GM18498 (cell line): ENCODE results near the gene LGALS7B.
"Not testable (repeated sequence)": the region's sequence is repeated elsewhere in the genome, so short reads cannot be mapped to it uniquely, and the experiment has no call there.

ENCODE experiments used
- ATAC-seq: cut with Tn5 transposase; IDR thresholded peaks from one replicate; pipeline ENCODE4 v1.9.1; 2021; ENCODE audit warnings: mild to moderate bottlenecking, moderate library complexity; ENCODE audit not compliant: unreplicated experiment

LGALS7B gene

DNA sequence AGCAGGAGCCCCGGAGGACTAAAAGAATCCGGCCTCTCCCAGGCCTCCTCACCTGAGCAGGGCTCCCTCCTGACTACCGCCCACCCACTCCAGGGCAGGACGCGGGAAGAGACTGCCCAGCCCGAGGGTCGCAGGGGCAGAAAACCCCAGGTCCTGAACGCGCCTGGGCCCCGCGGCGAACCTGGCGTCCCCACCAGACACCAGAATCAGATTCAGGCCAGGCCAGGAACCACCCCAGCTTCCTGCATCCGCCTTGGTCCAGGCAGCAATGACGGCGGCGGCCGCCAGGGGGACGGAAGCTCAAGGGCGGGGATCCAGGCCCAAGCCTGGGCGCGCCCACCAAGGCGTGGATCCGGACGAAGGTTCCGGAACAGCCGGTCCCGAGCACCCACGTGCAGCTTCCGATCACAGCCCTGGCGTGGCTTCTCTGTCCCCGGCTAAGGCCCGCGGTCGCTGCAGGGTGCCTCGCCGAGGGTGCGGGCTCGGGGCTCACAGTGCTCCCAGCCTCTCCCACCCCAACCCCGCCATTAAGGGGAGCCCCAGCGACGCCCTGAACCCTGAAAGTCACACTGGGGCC, 19.3 kb upstream of the LGALS7B start:
- ATAC-seq, result peak; percentile 78

DNA sequence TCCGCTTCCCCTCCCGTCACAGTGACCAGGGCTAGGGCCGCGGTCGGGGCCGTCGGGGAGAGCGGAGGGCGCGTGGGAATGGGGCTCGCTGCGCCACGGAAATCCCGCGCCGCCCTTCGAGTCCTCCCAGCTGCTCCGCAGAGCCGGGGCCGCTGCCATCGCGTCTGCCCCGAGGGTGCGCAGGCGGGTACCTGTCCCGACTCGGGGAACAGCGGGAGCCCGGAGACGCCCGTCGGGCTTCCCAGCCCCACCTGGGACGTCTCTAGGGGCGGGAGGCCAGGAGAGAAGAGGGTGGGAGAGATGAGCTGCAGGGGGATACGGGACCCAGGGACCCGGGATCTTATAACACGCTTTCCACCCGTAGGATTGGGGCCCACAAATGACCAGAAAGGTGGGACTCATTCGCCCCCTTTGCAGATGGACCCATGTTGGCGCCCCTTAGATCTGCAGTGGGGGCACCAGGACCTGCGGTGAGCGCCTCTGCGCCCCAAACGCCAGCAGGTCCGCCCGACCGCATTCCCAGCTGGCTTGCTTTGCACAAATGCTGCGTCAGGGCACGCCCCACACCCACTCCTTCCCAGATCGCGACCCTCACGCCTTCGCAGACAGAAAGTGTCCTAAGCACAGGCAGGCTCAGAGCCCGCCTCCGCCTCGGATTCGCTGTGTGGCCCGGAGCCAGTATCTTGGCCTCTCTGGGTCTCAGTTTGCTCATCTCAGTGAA, 18.6 kb upstream of the LGALS7B start:
- not testable (repeated sequence) for ATAC-seq

DNA sequence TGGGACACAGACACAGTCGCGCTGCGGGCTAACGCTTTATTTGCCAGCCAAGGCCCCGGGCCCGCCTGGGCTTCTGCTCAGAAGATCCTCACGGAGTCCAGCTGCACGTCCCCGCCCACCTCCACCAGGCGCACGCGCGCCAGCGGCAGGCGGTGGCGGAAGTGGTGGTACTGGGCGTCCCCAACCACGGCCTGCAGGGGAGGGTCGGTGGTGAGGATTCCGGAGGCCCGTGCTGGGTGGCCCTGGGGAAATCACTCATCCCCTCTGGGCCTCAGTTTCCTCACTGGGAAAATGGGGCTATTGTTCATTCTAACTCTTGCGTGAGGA, 18.1 kb upstream of the LGALS7B start:
- ATAC-seq, result peak; percentile 55

DNA sequence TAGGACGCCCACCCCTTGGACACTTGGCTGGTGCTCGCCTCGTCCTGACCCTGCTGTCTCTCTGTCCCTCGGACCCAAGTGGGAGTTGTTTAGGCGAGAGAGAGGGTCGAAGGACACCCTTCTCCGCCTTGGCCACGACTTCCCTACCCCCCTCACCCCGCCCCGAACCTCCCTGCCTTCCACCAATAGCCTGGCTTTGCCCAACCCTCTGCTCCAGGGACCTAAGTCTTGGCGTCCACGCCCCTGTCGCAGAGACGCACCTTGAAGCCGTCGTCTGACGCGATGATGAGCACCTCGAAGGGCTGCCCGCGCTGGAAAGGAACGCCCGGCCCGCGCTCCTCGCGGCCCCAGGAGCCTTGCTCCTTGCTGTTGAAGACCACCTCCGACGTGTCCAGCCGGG, 17.4 kb upstream of the LGALS7B start:
- ATAC-seq, result not testable (repeated sequence)

DNA sequence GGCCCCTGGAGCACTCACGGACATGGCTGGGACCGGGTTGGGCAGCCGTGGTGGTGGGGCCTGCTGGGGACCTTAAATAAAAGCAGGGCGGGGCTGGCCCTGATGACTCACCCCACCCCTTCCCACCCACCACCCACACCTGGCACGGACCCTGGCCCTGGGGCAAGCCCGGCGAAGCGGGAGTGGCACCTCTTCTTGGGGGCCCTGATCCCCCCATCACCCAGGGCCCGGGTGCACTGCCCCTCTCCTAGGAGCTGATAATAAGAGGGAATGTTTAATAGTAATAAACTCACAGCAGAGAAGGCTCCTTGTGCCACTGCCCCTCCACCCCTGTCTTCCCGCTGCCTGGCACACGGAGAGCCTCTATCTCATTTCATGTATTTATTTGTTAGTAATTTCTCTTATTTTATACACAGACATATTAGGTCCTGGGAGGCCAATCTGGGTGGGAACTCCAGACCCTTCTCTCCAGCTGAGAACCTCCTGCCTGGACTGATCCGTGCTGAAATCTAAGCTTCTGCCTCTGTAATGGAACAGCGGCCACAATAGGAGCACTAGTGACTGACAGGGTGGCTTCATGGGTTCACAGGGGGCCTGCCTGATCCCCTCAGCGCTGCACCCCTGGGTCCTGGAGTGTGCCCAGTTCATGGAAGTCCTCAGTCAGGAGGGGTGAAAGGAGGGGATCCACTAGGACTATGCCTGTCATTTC, 15.4 kb upstream of the LGALS7B start, which contains the start of gene LGALS7:
TSS of gene LGALS7 (minus strand) at position 49 of the 709 bp plus-strand sequence. CDS start at position 24, 25 bp downstream.
- no peak for ATAC-seq

DNA sequence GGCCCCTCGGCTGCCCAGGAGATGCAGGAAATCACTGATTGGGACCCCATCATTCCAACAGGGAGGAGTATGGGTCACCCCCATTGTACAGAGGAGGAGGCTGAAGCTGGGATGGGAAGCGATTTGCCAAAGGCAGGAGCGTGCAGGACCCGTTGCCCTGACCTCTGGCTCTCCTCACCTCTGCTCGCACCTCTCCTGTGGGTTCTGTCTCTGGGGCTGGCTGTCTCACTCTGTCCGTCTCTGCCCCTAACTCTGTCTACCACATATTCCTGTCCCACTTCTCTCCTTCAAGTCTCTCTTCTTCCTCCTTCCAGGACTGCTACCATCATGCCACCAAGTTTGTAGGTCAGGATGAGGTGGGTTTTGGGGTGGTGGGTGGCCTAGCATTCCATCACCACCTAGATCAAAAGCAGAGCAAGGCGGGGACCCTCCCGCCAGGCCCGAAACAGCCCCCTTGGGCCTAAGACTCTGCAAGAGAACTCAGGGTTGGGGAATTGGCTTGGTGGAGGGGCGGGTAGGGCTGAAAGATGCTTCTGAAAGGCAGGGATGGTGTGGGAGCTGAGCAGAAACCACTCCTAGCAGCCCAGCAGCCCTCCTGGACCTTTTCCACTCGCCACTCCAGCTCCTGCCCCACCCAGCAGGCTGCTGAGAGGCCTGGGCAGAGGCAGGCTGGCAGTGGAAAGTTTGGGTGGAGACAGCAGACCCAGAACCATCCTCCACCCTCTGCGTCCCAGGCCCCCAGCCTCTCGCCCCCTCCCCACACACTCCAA, 14.6 kb upstream of the LGALS7B start:
- ATAC-seq, result no peak

DNA sequence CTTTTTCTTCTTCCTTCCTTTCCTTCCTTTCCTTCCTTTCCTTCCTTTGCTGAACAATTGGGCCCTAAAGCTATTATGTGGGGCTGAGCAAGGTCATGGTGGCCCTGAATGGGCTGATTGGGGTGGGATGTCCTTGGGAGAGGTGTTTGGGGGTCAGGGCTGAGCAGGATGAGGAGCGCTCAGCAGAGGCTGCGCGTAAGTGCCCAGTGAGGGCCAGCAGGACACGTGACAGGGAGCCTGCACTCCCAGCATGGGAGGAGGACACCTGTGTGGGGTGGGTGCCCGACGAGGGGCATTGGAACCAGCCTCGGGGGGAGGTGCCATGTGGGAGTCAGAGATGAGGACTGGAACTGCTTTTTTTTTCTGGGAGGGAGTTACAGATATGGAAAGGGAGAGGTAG, 10.3 kb upstream of the LGALS7B start:
- no peak for ATAC-seq

DNA sequence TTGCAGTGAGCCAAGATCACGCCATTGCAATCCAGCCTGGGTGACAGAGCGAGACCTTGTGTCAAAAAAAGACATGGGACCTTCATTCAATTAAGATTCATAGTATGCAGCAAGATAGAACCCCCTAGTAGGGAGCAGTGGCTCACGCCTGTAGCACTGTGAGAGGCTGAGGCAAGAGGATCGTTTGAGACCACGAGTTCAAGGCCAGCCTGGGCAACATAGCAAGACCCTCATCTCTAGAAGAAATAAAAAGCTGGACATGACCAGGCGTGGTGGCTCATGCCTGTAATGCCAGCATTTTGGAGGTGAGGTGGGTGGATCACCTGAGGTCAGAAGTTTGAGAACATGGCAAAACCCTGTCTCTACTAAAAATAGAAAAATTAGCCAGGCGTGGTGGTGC, 8.6 kb upstream of the LGALS7B start:
- no peak for ATAC-seq

DNA sequence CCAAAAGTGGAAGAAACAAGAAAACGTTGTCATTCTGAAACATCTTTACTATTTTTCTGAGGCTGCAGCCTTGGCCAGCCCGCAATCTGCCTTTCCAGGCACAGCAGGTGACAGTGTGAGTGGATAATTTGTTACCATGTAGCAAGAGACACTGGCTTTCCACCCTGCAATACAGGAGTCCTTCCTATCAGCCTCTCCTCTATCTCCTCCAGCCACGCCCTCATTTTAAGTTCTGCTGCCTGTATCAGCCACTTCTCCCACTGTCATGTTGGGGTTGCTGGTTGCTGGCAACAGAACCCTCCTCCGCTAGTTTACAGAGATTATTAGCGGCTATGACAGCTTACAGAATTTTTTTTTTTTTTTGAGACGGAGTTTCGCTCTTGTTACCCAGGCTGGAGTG, 7.9 kb upstream of the LGALS7B start:
- no peak for ATAC-seq

DNA sequence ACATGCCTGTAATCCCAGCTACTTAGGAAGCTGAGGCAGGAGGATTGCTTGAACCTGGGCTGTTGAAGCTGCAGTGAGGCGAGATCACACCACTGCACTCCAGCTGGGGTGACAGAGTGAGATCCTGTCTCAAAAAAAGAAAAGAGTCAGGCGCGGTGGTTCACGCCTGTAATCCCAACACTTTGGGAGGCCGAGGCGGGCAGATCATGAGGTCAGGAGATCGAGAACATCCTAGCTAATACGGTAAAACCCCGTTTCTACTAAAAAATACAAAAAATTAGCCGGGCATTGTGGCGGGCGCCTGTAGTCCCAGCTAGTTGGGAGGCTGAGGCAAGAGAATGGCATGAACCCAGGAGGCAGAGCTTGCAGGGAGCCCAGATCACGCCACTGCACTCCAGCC, 6.8 kb upstream of the LGALS7B start:
- ATAC-seq, result not testable (repeated sequence)

DNA sequence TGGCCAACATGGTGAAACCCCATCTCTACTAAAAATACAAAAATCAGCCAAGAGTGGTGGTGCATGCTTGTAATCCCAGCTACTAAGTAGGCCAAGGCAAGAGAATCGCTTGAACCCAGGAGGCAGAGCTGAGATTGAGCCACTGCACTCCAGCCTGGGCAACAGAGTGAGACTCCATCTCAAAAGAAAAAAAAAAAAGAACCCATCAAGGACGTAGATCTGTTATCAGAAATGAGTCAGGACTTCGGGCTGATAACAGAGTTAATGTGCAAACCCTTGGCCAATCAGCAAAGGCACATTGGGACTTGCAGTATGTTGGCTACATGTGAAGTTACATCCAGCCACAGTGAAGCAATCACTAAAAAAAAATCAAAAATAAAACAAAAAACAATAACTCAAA, 4.8 kb upstream of the LGALS7B start:
- ATAC-seq, result no peak

DNA sequence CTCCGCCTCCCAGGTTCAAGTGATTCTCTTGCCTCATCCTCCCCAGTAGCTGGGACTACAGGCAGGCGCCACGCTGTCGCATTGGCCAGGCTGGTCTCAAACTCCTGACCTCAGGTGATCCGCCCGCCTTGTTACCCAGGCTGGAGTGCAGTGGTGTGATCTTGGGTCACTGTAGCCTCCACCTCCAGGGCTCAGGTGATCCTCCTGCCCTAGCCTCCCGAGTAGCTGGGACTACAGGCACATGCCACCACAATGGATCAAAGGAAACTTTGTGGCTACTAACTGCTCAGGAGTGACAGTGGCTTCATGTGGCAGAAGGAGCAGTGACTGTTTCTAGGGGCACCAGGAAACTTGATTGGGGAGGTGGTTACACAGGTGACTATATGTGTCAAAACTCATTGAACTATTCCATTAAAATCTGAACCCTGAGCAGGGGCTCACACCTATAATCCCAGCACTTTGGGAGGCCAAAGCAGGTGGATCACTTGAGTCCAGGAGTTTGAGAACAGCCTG, 3.8 kb upstream of the LGALS7B start:
- no peak for ATAC-seq

DNA sequence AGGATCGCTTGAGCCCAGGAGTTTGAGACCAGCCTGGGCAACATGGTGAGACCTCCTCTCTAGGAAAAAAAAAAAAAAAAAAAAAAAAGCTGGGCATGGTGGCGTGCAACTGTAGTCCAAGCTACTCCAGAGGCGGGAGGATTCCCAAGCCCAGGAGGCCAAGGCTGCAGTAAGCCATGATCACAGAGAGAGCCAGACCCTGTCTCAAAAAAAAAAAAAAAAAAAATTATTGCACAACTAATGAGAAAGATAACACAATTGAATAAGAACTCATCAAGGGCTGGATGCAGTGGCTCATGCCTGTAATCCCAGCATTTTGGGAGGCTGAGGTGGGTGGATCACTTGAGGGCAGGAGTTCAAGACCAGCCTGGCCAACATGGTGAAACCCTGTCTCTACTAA, 2.9 kb upstream of the LGALS7B start:
- not testable (repeated sequence) for ATAC-seq

DNA sequence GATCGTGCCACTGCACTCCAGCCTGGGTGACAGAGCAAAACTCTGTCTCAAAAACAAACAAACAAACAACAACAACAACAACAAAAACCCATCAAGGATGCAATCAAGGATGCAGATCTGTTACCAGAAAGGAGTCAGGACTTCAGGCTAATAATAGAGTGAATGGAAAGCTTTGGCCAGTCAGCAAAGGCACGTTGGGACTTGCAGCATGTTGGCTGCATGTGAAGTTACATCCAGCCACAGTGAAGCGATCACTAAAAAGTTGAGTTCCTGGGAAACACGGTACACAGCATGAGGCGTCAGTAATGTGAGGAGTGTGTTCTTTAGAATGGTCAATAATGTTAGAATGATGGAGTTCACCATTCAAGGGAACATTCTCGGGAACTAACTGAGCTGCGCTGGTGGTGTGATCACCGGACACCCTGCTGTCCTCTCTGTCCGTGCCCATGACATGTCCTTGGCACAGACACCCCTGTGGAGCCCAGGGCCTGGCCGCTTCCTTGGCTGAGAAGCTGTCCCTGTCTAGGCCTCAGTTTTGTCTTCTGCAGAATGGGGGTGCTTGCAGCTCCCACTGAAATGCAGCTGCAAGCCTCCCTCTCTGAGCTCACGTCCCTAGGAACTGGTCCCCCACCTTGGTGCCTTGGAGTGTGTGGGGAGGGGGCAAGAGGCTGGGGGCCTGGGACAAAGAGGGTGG, 2.3 kb upstream of the LGALS7B start:
- ATAC-seq, result no peak

DNA sequence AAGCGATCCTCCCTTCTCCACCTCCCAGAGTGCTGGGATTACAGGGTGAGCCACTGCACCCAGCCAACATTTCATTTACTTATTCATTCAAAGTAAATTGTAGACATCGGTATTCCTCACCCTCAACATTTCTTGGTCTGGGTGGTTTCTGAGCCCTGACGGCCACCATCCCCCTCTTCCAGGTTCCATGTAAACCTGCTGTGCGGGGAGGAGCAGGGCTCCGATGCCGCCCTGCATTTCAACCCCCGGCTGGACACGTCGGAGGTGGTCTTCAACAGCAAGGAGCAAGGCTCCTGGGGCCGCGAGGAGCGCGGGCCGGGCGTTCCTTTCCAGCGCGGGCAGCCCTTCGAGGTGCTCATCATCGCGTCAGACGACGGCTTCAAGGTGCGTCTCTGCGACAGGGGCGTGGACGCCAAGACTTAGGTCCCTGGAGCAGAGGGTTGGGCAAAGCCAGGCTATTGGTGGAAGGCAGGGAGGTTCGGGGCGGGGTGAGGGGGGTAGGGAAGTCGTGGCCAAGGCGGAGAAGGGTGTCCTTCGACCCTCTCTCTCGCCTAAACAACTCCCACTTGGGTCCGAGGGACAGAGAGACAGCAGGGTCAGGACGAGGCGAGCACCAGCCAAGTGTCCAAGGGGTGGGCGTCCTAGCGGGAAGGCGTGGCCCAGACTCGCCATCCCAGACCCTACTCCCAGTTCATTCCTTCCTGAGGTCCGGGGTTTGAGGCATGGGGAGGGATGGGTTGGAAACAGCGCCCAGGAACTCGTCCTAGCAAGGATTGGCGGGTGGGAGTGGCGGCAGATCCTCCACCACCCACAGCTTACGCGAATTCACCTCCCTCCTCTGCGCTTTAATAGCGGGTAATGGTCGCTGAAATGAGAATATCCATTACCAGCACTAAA, 1.8 kb downstream of the LGALS7B start:
- not testable (repeated sequence) for ATAC-seq

DNA sequence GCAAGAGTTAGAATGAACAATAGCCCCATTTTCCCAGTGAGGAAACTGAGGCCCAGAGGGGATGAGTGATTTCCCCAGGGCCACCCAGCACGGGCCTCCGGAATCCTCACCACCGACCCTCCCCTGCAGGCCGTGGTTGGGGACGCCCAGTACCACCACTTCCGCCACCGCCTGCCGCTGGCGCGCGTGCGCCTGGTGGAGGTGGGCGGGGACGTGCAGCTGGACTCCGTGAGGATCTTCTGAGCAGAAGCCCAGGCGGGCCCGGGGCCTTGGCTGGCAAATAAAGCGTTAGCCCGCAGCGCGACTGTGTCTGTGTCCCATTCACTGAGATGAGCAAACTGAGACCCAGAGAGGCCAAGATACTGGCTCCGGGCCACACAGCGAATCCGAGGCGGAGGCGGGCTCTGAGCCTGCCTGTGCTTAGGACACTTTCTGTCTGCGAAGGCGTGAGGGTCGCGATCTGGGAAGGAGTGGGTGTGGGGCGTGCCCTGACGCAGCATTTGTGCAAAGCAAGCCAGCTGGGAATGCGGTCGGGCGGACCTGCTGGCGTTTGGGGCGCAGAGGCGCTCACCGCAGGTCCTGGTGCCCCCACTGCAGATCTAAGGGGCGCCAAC, 2.6 kb downstream of the LGALS7B start:
- peak; percentile 81 for ATAC-seq

DNA sequence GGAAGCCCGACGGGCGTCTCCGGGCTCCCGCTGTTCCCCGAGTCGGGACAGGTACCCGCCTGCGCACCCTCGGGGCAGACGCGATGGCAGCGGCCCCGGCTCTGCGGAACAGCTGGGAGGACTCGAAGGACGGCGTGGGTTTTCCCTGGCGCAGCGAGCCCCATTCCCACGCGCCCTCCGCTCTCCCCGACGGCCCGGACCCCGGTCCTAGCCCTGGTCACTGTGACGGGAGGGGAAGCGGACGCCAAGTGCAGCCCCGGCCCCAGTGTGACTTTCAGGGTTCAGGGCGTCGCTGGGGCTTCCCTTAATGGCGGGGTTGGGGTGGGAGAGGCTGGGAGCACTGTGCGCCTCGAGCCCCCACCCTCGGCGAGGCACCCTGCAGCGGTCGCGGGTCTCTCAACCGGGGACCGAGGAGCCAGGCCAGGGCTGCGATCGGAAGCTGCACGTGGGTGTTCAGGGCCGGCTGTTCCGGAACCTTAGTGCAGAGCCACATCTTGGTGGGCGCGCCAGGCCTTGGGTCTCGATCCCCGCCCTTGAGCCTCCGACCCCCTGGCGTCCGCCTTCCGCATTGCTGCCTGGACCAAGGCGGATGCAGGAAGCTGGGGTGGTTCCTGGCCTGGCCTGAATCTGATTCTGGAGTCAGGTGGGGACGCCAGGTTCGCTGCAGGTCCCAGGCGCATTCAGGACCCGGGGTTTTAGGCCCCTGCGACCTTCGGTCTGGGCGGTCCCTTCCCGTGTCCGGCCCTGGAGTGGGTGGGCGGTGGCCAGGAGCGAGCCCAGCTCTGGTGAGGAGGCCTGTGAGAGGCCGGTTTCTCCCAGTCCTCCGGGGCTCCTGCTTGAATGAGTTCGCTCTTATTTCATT, 3.5 kb downstream of the LGALS7B start:
- ATAC-seq, result no peak

DNA sequence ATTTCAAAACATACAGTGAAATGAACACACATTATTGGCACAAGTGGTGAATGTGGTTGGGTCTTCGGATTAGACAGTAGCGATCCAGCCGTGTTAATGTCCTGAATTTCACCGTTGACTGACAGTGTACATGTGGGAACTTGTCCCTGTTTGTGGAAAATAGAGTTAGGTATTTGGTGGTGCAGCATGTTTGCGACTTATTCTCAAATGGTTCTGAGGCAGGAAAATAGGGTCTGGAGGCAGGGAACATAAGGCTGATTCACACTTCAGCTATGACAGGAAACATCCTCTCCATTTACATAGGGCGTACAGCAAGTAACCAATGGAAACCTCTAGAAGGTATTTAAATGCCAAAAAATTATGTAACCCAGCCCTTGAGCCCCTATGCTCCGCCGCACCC, 4.2 kb downstream of the LGALS7B start:
- no peak for ATAC-seq
